Mesothelial cell of epicardium (in vitro differentiated cells): ENCODE measurements around the gene ITPKA. TPM values are rescaled to one million over a fixed set of nuclear protein-coding genes. Genes with fewer than 3 reads are reported as not detected.

Experiments
- DNase-seq, 2 experiments: peaks; one replicate each; pipeline ENCODE4 v3.0.0; 2021; ENCODE audit warnings: low spot score in 2 of 2; ENCODE audit not compliant: unreplicated experiment in 2 of 2
- H3K27ac Mint-ChIP-seq: 2 replicates; pipeline ENCODE4 v1.8.0; 2021; ENCODE audit warnings: mixed read lengths
- H3K27me3 Mint-ChIP-seq: 2 replicates; pipeline ENCODE4 v1.8.0; 2021; ENCODE audit warnings: low read depth, mixed read lengths
- H3K36me3 Mint-ChIP-seq: 2 replicates; pipeline ENCODE4 v1.8.0; 2021; ENCODE audit warnings: mixed read lengths
- H3K4me1 Mint-ChIP-seq: 2 replicates; pipeline ENCODE4 v1.8.0; 2021; ENCODE audit warnings: mixed read lengths
- H3K4me3 Mint-ChIP-seq: 2 replicates; pipeline ENCODE4 v1.8.0; 2021; ENCODE audit warnings: mild to moderate bottlenecking, moderate library complexity, mixed read lengths
- H3K9me3 Mint-ChIP-seq: 2 replicates; pipeline ENCODE4 v1.8.0; 2021; ENCODE audit warnings: mixed read lengths
- total RNA-seq: library from RNA; stranded (reverse); gene quantifications from 3 replicates; pipeline ENCODE4 v1.2.1, GENCODE V29; 2021
- TF ChIP-seq, protein P1 (sequence below): fragments of 200-600 bp; sonication (generic); IDR thresholded peaks from one replicate; pipeline ENCODE4 v1.5.0; 2021; ENCODE audit warnings: antibody characterized with exemption; ENCODE audit not compliant: unreplicated experiment

The ITPKA gene
- total RNA-seq, 1 donor from 2014 or later, result 0.80 TPM

DNA sequence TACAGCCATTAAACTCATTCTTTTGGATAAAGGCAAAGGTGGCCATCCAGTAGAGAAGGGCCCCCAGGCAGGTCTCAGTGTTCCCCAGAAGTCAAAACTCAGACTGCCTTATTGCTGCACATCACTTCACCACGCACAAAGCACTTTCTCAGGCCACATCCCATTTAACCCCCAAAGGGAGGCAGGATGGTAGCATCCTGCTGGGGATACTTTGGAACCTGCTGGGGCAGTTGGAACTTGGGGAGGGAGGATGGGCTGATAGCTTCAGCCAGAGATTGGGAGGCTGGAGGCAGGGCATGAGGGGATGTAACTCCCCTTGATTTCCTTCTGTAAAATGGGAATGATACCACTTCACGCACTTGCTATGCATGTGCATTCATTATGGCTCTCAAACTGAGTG is 5.0 kb downstream of the ITPKA start:
- Mint-ChIP-seq H3K36me3 (no peaks in the 10 kb centered on the region), H3K27me3 (peaks cover 94% of the 10 kb centered on the region), H3K9me3 (no peaks in the 10 kb centered on the region), H3K27ac (no peak overlapping the region), H3K4me1 (peaks cover 17% of the 10 kb centered on the region), H3K4me3 (no peak overlapping the region)
- TF ChIP-seq, protein P1, sequence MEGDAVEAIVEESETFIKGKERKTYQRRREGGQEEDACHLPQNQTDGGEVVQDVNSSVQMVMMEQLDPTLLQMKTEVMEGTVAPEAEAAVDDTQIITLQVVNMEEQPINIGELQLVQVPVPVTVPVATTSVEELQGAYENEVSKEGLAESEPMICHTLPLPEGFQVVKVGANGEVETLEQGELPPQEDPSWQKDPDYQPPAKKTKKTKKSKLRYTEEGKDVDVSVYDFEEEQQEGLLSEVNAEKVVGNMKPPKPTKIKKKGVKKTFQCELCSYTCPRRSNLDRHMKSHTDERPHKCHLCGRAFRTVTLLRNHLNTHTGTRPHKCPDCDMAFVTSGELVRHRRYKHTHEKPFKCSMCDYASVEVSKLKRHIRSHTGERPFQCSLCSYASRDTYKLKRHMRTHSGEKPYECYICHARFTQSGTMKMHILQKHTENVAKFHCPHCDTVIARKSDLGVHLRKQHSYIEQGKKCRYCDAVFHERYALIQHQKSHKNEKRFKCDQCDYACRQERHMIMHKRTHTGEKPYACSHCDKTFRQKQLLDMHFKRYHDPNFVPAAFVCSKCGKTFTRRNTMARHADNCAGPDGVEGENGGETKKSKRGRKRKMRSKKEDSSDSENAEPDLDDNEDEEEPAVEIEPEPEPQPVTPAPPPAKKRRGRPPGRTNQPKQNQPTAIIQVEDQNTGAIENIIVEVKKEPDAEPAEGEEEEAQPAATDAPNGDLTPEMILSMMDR, result no peak
- no peak for DNase-seq

DNA sequence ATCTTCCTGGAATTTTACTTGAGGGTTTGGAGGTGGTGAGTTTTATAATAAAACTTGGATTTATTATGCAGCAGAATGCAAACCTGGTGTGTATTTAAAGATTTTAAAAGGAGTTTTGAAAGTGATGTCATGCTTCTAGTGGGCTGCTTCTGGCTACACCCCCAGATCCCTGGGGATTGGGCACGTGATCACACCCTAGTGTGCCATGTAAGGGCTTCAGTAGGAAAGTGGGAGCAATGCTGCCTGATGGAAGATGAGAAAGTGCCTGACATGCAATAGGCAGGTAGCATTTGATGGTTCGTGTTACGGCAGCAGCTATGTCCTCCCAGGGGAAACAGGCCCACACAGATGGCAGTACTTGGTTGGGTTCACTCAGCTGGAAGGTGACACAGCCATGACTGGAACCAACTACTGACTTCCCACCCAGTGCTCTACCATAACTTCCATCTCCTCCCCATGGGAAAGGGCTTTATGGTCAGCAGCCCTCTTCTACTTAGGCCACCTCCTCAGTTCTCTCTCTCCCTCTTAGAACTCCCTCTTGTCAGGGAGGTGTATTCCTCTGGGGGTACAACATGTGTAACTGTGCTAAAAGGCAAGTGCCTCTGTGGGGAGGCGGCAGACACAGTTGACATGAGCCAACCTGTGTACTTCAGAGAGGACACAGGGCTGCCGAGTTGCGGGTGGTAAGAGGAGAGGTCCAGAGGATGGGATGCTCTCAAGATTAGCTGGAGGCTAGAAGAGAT is 5.6 kb downstream of the ITPKA start:
- Mint-ChIP-seq H3K36me3 (no peaks in the 10 kb centered on the region), H3K27me3 (peaks cover 98% of the 10 kb centered on the region), H3K9me3 (no peaks in the 10 kb centered on the region), H3K27ac (no peak overlapping the region), H3K4me1 (peaks cover 17% of the 10 kb centered on the region), H3K4me3 (no peak overlapping the region)
- no peak for DNase-seq
- TF ChIP-seq, protein P1, result no peak

DNA sequence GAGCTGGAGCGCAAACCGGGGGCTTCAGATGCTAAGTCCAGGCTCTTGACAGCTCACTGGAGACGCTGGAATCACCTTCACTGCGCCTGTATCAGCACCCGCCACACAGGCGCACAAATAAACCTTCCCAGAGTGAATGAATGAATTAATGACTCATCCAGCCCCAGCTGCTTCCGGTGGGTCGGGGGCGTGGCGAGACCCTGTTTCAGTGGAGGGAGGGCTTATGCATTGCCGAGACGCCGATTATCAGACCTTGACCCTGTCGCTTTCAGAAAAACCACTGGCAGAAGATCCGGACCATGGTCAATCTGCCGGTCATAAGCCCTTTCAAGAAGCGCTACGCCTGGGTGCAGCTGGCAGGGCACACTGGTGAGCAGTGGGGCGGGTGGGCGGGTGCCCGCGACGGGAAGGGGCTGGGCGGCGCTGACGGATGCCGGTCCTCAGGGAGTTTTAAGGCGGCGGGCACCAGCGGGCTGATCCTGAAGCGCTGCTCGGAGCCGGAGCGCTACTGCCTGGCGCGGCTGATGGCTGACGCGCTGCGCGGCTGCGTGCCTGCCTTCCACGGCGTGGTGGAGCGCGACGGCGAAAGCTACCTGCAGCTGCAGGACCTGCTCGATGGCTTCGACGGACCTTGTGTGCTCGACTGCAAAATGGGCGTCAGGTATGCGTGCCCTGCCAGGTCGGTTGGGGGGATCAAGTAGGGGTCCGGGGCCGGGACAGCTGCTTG is 7.7 kb downstream of the ITPKA start:
- TF ChIP-seq, protein P1, result no peak
- no peaks in the 10 kb centered on the region for H3K36me3 Mint-ChIP-seq
- H3K9me3 Mint-ChIP-seq, result no peaks in the 10 kb centered on the region
- H3K27me3 Mint-ChIP-seq, result peaks cover 99% of the 10 kb centered on the region
- H3K27ac Mint-ChIP-seq, result no peak overlapping the region
- peak overlapping the region; percentile 58 for H3K4me3 Mint-ChIP-seq
- no peak for DNase-seq
- H3K4me1 Mint-ChIP-seq, result peaks cover 15% of the 10 kb centered on the region

DNA sequence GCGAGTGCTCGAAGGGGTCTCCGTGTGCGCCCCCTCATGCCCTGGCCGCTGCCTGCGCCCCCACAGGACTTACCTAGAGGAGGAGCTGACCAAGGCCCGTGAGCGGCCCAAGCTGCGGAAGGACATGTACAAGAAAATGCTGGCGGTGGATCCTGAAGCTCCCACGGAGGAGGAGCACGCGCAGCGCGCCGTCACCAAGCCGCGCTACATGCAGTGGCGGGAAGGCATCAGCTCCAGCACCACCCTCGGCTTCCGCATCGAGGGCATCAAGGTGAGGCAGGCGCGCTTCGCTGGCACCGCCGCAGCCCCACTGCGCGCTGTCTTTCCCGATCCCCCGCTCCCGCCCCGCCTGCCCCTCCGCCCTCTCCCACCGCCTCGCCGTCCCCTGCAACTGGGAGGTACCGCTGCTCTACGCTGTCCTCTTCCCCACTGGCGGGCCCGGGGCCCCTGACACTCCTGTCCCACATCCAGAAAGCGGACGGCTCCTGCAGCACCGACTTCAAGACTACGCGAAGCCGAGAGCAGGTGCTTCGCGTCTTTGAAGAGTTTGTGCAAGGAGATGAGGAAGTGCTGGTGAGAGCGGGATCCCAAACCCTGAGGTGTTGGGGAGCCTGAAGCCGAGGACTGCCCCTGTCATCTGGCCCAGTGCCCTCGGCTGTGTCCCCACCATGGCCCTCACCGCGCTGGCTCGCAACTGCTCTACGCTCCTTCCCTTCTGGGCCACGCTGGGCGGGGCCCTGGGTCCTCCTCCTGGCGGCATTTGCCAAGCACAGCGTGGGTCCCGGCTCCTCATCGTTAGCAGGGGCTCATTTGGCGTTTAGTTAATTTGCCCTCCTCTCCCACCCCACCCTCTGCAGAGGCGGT is 8.5 kb downstream of the ITPKA start:
- H3K4me1 Mint-ChIP-seq, result peaks cover 15% of the 10 kb centered on the region
- TF ChIP-seq, protein P1, result no peak
- H3K36me3 Mint-ChIP-seq, result no peaks in the 10 kb centered on the region
- H3K27ac Mint-ChIP-seq, result no peak overlapping the region
- H3K4me3 Mint-ChIP-seq, result peak overlapping the region; percentile 40
- no peaks in the 10 kb centered on the region for H3K9me3 Mint-ChIP-seq
- peaks cover 99% of the 10 kb centered on the region for H3K27me3 Mint-ChIP-seq
- no peak for DNase-seq

DNA sequence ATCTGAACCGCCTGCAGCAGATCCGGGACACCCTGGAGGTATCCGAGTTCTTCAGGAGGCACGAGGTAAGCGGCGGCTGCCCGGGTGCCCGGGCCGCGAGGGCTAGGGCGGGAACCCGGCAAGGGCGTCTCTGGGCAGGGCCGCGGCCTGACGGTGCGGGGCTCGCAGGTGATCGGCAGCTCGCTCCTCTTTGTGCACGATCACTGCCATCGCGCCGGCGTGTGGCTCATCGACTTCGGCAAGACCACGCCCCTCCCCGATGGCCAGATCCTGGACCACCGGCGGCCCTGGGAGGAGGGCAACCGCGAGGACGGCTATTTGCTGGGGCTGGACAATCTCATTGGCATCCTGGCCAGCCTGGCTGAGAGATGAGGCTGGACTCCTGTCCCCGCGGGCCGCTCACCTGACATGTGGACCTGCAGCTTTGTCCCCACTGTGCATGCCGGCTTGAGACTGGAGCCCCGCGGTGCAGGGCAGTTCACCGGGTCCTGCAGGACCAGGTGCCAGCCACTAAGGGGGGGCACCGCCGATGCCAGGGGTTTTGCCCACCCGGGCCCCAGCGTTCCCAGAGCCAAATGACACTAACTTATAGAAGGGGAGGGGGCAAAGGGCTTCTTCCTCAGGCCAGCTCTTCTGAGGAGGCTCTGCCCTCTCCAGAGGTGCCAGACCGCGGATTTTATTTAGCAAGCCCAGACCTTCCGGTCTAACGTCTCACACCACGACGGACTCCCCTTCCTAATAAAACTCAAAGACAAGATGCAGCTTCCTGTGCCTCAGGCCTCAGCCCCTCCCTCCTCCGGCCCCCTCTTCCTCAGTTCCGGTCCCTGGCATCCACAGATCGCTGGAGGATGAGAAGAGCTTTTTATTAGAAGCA is 9.4 kb downstream of the ITPKA start:
- TF ChIP-seq, protein P1, result no peak
- Mint-ChIP-seq H3K4me1 (peaks cover 15% of the 10 kb centered on the region), H3K4me3 (peak overlapping the region; percentile 40), H3K9me3 (no peaks in the 10 kb centered on the region), H3K27ac (no peak overlapping the region), H3K27me3 (peaks cover 99% of the 10 kb centered on the region), H3K36me3 (no peaks in the 10 kb centered on the region)
- no peak for DNase-seq
